Mucosa of descending colon (tissue), 3 donors: ENCODE measurements around the gene CDK6. TPM values are rescaled to one million over a fixed set of nuclear protein-coding genes. Genes with fewer than 3 reads are reported as not detected.
"Not testable (repeated sequence)": the region's sequence is repeated elsewhere in the genome, so short reads cannot be mapped to it uniquely, and the experiment has no call there.

Experiments
- ATAC-seq: fragments of 200-7000 bp; cut with Tn5 transposase; one replicate; pipeline ENCODE4 v1.9.1; 2020; ENCODE audit warnings: mild to moderate bottlenecking, moderate library complexity
- DNase-seq, 3 donors: peaks; one replicate each; pipeline ENCODE4 v3.0.0-alpha.2; 2020
- H3K36me3 ChIP-seq: fragments of 200-600 bp; one replicate; pipeline ENCODE4 v1.8.0; 2021; ENCODE audit warnings: low read depth, mild to moderate bottlenecking
- H3K4me1 ChIP-seq: fragments of 200-600 bp; one replicate; pipeline ENCODE4 v1.8.0; 2021; ENCODE audit warnings: low read depth, mild to moderate bottlenecking
- H3K4me3 ChIP-seq: fragments of 200-600 bp; one replicate; pipeline ENCODE4 v1.8.0; 2021; ENCODE audit warnings: mild to moderate bottlenecking
- H3K9me3 ChIP-seq: fragments of 200-600 bp; one replicate; pipeline ENCODE4 v1.8.0; 2021; ENCODE audit warnings: mild to moderate bottlenecking
- intact Hi-C, 2 donors: fragments of 100-400 bp; cut with DNase I in 1 of 2; cut with micrococcal nuclease in 1 of 2; formaldehyde crosslinking; loops; one replicate each; pipeline versions ENCODE4 v1.11.0 to v1.11.1; 2022; cut with DNase I, micrococcal nuclease
- total RNA-seq, 3 donors: library from RNA; stranded (reverse); fragmentation: NEBNext Ultra II Directional in 2 of 3; extraction: Animal tissue kit (Norgen Biotek cat#: 25700) in 2 of 3; gene quantifications; one replicate each; pipeline versions ENCODE4 v1.2.1 to v1.2.4, GENCODE V29; 2021 to 2023
- TF ChIP-seq, protein P1 (sequence below): fragments of 200-600 bp; IDR thresholded peaks from one replicate; pipeline ENCODE4 v1.8.0; 2022; ENCODE audit warnings: antibody characterized with exemption, mild to moderate bottlenecking
- donor health status: DM: no; HTN: no; CAD: no; lungs with moderate emphysema.
- donor health status: DM: no; HTN: no; CAD: no.
- donor health status: DM: no; HTN: yes; CAD: no.

CDK6 gene
- total RNA-seq, 3 donors from 2014 or later = 23.4 to 52.4 (median 33.1) TPM

DNA sequence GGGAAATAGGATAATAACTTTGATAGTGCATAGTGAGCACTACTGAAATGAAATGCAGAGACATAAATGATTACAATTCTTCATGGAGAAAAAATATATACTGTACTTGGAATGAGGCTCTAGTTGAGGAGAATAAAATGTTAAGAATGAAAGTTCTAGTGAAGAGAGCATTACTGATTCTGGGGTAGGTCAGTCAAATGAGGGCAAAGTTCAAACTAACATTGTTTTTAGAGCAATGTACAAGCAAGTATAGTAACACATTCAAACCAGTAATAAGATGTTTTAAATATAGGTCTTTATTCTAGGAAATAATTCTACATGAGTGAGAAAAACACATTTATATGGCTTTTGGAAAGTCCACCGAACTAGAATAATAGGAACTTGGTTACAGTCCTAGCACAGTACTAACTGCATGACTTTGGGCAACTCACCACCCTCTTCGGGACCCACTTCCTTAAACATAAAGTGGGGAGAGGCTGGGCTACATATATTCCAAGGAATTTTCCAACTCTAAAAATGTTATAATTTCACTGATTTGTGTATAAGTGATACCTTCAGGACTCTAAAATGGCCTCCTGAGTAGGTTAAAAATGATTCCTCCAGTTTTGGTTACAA is 86.4 kb downstream of the CDK6 start:
- no peaks in the 10 kb centered on the region for H3K9me3 ChIP-seq
- H3K4me1 ChIP-seq = no peaks in the 10 kb centered on the region
- ATAC-seq = peak; percentile 47
- no peak overlapping the region for H3K4me3 ChIP-seq
- TF ChIP-seq, protein P1, sequence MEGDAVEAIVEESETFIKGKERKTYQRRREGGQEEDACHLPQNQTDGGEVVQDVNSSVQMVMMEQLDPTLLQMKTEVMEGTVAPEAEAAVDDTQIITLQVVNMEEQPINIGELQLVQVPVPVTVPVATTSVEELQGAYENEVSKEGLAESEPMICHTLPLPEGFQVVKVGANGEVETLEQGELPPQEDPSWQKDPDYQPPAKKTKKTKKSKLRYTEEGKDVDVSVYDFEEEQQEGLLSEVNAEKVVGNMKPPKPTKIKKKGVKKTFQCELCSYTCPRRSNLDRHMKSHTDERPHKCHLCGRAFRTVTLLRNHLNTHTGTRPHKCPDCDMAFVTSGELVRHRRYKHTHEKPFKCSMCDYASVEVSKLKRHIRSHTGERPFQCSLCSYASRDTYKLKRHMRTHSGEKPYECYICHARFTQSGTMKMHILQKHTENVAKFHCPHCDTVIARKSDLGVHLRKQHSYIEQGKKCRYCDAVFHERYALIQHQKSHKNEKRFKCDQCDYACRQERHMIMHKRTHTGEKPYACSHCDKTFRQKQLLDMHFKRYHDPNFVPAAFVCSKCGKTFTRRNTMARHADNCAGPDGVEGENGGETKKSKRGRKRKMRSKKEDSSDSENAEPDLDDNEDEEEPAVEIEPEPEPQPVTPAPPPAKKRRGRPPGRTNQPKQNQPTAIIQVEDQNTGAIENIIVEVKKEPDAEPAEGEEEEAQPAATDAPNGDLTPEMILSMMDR = no peak
- no peaks in the 10 kb centered on the region for H3K36me3 ChIP-seq
- DNase-seq = no peak
- intact Hi-C loops = no loop called here

DNA sequence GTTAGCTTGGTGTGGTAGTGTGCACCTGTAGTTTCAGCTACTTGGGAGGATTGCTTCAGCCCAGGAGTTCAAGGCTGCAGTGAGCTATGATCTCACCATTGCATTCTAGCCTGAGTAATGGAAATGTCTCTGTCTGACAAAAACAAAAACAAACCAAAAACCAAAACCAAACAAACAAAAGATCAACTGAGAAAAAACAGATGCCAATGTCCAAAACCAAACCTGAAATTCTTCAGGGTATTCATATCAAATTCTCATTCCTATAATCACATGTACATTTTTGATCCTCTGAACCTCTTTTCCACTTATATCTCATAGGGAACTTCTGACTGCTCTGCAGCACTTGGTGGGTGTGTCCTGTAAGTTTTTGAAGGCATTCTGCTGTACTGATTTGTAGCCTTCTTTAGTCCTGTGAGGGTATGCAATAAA is 87.0 kb downstream of the CDK6 start:
- DNase-seq = no peak
- peak; percentile 33 for ATAC-seq
- no peaks in the 10 kb centered on the region for H3K9me3 ChIP-seq
- no peaks in the 10 kb centered on the region for H3K36me3 ChIP-seq
- TF ChIP-seq, protein P1 = no peak
- H3K4me3 ChIP-seq = no peak overlapping the region
- intact Hi-C loops = no loop called here
- H3K4me1 ChIP-seq = no peaks in the 10 kb centered on the region

DNA sequence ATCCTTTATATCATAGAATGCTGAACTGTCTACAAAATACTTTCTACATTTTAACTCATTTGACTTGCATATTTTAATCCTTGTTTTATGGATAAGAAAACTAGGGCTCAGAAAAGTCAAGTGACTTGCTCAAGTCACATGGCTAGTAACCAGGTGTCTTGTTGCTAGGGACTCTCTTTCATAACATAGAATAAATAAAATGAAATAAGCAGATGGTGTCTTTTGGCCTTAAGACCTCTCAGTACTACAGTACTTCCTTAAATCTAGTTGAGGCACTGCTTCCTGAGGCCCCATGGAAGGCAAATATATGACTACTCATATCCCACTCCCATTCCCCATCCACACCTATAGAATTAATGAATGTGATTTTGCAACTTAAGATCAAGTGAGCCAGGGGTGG is 87.9 kb downstream of the CDK6 start:
- DNase-seq = no peak
- Histone ChIP-seq H3K4me1 (no peaks in the 10 kb centered on the region), H3K4me3 (no peak overlapping the region), H3K36me3 (no peaks in the 10 kb centered on the region), H3K9me3 (no peaks in the 10 kb centered on the region)
- intact Hi-C loops = no loop called here
- peak; percentile 35 for ATAC-seq
- TF ChIP-seq, protein P1 = no peak

DNA sequence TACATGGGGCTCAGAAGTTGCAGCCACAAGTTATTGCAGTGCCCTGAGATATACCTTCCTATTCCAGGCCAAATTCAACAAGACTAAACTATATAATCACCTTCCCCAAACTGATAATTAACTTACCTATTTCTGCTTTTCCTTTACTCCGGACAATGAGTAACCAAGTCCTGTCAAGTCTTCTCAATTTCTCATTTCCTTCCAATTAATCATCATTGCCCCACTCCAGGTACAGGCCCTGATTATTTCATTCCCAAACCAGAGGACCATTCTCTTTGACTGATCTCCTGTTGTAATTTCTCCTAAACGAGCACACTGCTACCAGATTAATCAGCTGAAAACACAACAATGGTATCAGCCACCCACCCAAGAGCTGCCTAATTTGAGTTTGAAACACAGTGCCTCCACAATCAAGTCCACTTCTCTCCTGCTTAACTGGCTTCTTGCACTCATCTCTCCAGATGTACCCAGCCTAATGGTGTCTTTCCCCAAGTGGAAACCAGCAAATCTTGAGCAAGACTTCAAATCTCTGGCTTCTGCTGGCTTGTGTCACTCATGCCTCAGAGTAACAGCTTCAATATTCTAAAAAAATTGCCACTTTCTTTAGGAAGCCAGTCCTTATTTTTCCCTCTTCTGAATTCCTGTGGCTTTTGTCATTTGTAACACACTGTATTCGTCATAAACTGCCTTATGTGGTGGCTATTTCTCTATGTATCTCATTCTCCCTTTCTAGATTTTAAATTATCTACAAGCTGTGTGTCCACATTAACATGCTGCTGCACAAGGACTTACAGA is 89.1 kb downstream of the CDK6 start:
- DNase-seq (no peak), ATAC-seq (no peak)
- Histone ChIP-seq H3K9me3 (no peaks in the 10 kb centered on the region), H3K36me3 (no peaks in the 10 kb centered on the region), H3K4me3 (no peak overlapping the region), H3K4me1 (no peaks in the 10 kb centered on the region)
- TF ChIP-seq, protein P1 = no peak
- intact Hi-C loops = no loop called here

DNA sequence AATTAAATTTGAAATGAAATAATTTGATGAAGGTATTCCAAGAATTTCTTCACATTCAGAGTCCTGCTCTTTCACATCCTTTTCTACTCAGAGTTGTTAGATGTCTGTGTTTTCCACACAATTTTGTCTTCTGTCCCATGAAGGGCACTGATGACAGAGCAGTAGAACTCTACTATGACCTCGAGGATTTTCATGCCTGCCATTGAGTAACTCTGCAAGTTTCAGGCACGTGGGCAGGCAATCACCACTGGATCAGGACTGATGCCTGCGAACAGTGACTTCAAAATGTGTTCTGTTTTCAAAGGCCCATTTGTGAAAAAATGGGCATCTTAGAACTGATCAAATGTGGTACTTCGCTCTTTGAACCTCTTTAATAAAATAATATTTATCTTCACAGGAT is 91.1 kb downstream of the CDK6 start:
- intact Hi-C loops = no loop called here
- Histone ChIP-seq H3K36me3 (no peaks in the 10 kb centered on the region), H3K4me3 (no peak overlapping the region), H3K9me3 (no peaks in the 10 kb centered on the region), H3K4me1 (no peaks in the 10 kb centered on the region)
- no peak for DNase-seq
- TF ChIP-seq, protein P1 = no peak
- ATAC-seq = no peak

DNA sequence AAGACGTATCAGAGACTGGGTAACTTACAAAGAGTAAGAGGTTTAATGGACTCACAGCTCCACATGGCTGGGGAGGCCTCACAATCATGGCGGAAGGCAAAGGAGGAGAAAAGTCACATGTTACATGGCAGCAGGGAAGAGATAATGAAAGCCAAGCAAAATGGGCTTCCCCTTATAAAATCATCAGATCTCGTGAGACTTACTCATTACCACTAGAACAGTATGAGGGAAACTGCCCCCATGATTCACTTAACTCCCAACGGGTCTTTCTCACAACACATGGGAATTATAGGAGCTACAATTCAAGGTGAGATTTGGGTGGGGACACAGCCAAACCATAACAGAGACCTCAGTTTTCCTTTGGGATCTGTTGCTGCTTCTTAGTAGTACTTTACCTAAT is 92.2 kb downstream of the CDK6 start:
- H3K9me3 ChIP-seq, H3K4me3 ChIP-seq, H3K36me3 ChIP-seq, intact Hi-C loops, DNase-seq, H3K4me1 ChIP-seq, ATAC-seq: not testable (repeated sequence)
